ENCODE results near the gene RYR2. TPM values are rescaled to one million over a fixed set of nuclear protein-coding genes. Genes with fewer than 3 reads are reported as not detected.

The RYR2 gene
- total and polyA plus RNA-seq, 9 of the 15 experiments (the other 6 are each of a cell fraction or from before 2014, with no cell fraction given), result 0.03 to 0.42 (median 0.14) TPM

DNA sequence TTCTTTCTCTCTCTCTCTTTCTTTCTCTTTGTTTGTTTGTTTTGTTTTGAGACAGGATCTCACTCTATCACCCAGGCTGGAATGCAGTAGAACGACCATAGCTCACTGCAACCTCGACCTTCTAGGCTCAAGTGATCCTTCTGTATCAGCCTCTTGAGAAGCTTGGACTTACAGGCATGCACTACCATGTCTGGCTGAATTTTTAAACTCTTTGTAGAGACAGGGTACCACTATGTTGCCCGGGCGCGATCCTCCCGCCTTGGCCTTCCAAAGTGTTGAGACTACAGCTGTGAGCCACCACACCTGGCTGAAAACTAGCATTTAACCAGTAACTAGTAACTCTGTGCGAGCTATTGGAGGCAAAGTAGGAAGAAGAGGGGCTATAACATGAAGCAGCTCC lies 523.3 kb downstream of the RYR2 start:
- no peak overlapping the region for H3K4me3 ChIP-seq
- ChIA-PET POLR2A (interaction anchor here (0.6 kb wide), 1 partner anchor 1014 kb away, joined by 3 read pairs; no protein-coding TSS in a partner anchor), CTCF (ENCODE audit: low intra/inter-chr PET ratio) (interaction anchor here (0.6 kb wide), 1 partner anchor 47 kb away, joined by 4 read pairs; no protein-coding TSS in a partner anchor)
- ATAC-seq (no peak), DNase-seq (ENCODE audit: extremely low read depth in 1 of 4, low spot score in 3 of 4) (no peak), FAIRE-seq (no peak)
- no peaks in the 10 kb centered on the region for H4K20me1 ChIP-seq (replicated peaks; ENCODE audit: control insufficient read depth, insufficient read depth, low read length)
- no peaks in the 10 kb centered on the region for H3K9me1 ChIP-seq (ENCODE audit: control insufficient read depth, insufficient read depth, low read length)
- H3K9ac ChIP-seq (ENCODE audit: insufficient read depth in 1 of 2, low read depth in 2 of 2, low read length in 2 of 2), result no peak overlapping the region
- H3K27me3 ChIP-seq (ENCODE audit: control insufficient read depth in 2 of 2, insufficient read depth in 2 of 2, low read length in 2 of 2), result no peaks in the 10 kb centered on the region
- no peaks in the 10 kb centered on the region for H3K79me2 ChIP-seq (ENCODE audit: control insufficient read depth, insufficient read depth, low read length)
- no peak overlapping the region for H2AFZ ChIP-seq (ENCODE audit: low read depth, low read length)
- H3K9me3 ChIP-seq (replicated peaks; ENCODE audit: control insufficient read depth, insufficient read depth, low read depth, low read length), result no peaks in the 10 kb centered on the region
- BruUV-seq (replicated peaks), result no TSS peak
- no peak overlapping the region for H3K4me2 ChIP-seq (ENCODE audit: insufficient read depth, low read length)
- TF ChIP-seq, protein P1, sequence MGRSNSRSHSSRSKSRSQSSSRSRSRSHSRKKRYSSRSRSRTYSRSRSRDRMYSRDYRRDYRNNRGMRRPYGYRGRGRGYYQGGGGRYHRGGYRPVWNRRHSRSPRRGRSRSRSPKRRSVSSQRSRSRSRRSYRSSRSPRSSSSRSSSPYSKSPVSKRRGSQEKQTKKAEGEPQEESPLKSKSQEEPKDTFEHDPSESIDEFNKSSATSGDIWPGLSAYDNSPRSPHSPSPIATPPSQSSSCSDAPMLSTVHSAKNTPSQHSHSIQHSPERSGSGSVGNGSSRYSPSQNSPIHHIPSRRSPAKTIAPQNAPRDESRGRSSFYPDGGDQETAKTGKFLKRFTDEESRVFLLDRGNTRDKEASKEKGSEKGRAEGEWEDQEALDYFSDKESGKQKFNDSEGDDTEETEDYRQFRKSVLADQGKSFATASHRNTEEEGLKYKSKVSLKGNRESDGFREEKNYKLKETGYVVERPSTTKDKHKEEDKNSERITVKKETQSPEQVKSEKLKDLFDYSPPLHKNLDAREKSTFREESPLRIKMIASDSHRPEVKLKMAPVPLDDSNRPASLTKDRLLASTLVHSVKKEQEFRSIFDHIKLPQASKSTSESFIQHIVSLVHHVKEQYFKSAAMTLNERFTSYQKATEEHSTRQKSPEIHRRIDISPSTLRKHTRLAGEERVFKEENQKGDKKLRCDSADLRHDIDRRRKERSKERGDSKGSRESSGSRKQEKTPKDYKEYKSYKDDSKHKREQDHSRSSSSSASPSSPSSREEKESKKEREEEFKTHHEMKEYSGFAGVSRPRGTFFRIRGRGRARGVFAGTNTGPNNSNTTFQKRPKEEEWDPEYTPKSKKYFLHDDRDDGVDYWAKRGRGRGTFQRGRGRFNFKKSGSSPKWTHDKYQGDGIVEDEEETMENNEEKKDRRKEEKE (IDR thresholded peaks at IDR 0.05; ENCODE audit: borderline replicate concordance in 1 of 2, control insufficient read depth in 1 of 2, low read depth in 2 of 2, low read length in 1 of 2), result no peak
- TF ChIP-seq, protein P2, sequence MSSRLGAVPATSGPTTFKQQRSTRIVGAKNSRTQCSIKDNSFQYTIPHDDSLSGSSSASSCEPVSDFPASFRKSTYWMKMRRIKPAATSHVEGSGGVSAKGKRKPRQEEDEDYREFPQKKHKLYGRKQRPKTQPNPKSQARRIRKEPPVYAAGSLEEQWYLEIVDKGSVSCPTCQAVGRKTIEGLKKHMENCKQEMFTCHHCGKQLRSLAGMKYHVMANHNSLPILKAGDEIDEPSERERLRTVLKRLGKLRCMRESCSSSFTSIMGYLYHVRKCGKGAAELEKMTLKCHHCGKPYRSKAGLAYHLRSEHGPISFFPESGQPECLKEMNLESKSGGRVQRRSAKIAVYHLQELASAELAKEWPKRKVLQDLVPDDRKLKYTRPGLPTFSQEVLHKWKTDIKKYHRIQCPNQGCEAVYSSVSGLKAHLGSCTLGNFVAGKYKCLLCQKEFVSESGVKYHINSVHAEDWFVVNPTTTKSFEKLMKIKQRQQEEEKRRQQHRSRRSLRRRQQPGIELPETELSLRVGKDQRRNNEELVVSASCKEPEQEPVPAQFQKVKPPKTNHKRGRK (tag; IDR thresholded peaks at IDR 0.05), result 0 out of 2 replicates have a peak, but pooled peaks have one; percentile 33
- no peak overlapping the region for H3K27ac ChIP-seq (ENCODE audit: extremely low read depth, low read depth, low read length)
- in situ Hi-C loops (cut with MboI), result loop anchor here (25.0 kb wide), 3 partner anchors 828 to 1453 kb away; partner anchors contain the start of gene HEATR1
- 0% methylated on average over 7 of the region's 7 CpGs for WGBS (ENCODE audit: insufficient coverage, low coverage, missing lambda C conversion rate)
- no peaks in the 10 kb centered on the region for H3K36me3 ChIP-seq (ENCODE audit: control insufficient read depth, insufficient read depth, low read length)
- no peaks in the 10 kb centered on the region for H3K4me1 ChIP-seq (replicated peaks in 1 of 2; ENCODE audit: control insufficient read depth in 2 of 2, insufficient read depth in 2 of 2, low read length in 2 of 2)
- intact Hi-C loops (cut with micrococcal nuclease), result loop anchor here (10.0 kb wide), 1 partner anchor 180 kb away; no protein-coding TSS in a partner anchor
